ENCODE measurements around the gene STK33. TPM values are rescaled to one million over a fixed set of nuclear protein-coding genes. Genes with fewer than 3 reads are reported as not detected.

STK33 gene
- total RNA-seq, 1 donor from 2014 or later, result 0.52 TPM

Other genes starting within 250 kb of the STK33 start
- gene TRIM66, start 88.4 kb upstream of the STK33 start, total RNA-seq, result 14.1 and 14.9 TPM in 2 replicates
- 707 and 758 TPM in 2 replicates for gene RPL27A, start 88.6 kb upstream of the STK33 start, total RNA-seq